HUES6 (cell line): Measurements from ENCODE around the gene OR10A3.

Experiments
- H3K27ac ChIP-seq: 2 replicates; pipeline ENCODE4 v1.7.0; 2013; ENCODE audit warnings: low read depth, mild to moderate bottlenecking, low read length, inconsistent platforms
- H3K27me3 ChIP-seq: 2 replicates; pipeline ENCODE4 v1.6.1; 2013; ENCODE audit warnings: low read length; ENCODE audit not compliant: control insufficient read depth, insufficient read depth
- H3K36me3 ChIP-seq: 2 replicates; pipeline ENCODE4 v1.6.1; 2013; ENCODE audit warnings: low read length; ENCODE audit not compliant: control insufficient read depth, insufficient read depth
- H3K4me1 ChIP-seq: 2 replicates; pipeline ENCODE4 v1.6.1; 2013; ENCODE audit warnings: low read length; ENCODE audit not compliant: control insufficient read depth, insufficient read depth
- H3K4me3 ChIP-seq: 2 replicates; pipeline ENCODE4 v1.5.1; 2013; ENCODE audit warnings: low read depth, low read length
- H3K9ac ChIP-seq: one replicate; pipeline ENCODE4 v1.6.1; 2013; ENCODE audit warnings: mild to moderate bottlenecking, low read length
- H3K9me3 ChIP-seq: 2 replicates; pipeline ENCODE4 v1.6.1; 2013; ENCODE audit warnings: low read depth, low read length; ENCODE audit not compliant: control insufficient read depth, insufficient read depth

Gene OR10A3

DNA sequence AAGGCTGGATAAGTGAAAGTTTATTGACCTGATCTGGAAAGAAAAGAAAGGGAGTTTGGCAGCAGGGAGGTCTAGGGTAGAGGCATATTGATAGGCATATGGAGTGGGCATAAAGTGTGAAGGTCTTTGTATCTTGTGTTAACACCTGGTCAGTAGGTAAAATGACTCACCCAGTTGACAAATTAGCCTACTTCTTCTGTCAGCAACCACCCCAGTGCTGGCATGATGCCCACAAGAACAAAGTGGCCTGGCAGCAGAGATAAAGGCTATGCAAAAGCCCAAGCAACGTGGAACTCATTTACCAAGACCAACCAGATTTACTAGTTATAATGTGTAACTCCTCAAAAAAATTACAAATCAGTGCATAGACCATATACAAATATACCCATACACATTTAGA lies 4.9 kb downstream of the OR10A3 start:
- Histone ChIP-seq H3K27ac (no peak overlapping the region), H3K9ac (no peak overlapping the region), H3K4me1 (no peaks in the 10 kb centered on the region; the same call in 1 of the 2 replicates), H3K4me3 (no peak overlapping the region), H3K36me3 (no peaks in the 10 kb centered on the region), H3K9me3 (no peaks in the 10 kb centered on the region), H3K27me3 (no peaks in the 10 kb centered on the region)

DNA sequence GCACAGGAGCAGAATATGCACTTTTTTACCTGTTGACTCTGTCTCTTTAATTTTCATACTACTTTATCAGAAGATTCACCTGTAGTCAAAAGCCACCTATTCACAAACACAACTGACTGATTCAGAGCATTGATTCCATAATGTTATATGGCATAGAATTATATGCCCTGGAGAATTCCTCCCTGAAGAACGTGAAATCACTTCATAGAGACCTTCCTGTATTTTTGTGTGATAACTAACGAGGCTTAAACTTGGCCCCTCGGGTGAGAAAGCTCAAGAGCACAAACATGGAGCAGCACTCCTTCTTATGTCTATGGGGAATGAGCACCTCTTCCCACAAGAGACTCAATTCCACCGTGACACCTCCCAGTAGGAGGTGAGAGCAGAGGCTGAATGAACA lies 10.3 kb downstream of the OR10A3 start, which contains the start of gene OR10A6:
TSS of gene OR10A6 (minus strand) at position 101 of the 400 bp plus-strand sequence. CDS start 2,606 bp downstream, outside the sequence.
- no peaks in the 10 kb centered on the region for H3K27me3 ChIP-seq
- no peaks in the 10 kb centered on the region for H3K4me1 ChIP-seq
- no peak within 1 kb of the TSS for H3K4me3 ChIP-seq
- no peaks in the 10 kb centered on the region for H3K9me3 ChIP-seq
- no peak within 1 kb of the TSS for H3K27ac ChIP-seq
- no peak within 1 kb of the TSS for H3K9ac ChIP-seq
- H3K36me3 ChIP-seq: no peaks in the 10 kb centered on the region

DNA sequence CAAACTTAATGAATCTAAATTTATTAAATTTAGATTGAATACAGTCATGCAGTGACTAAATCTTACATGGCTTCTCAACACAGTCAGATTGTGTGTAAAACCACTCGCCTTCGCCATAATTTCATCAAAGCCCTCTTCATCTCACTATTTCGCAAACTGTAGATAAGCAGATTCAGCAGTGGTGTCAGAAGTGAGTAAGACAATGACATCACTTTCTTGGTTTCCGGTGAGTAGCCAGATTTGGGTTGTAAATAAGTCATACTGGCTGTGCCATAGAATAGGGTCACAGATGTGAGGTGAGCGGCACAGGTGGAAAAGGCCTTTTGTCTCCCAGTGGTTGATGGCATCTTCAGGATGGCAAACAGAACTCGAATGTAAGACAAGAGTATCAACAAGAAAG lies 13.9 kb downstream of the OR10A3 start:
- Histone ChIP-seq H3K4me1 (no peaks in the 10 kb centered on the region), H3K9me3 (peaks cover 3% of the 10 kb centered on the region; the same call in 1 of the 2 replicates), H3K27me3 (no peaks in the 10 kb centered on the region), H3K9ac (no peak overlapping the region), H3K27ac (no peak overlapping the region), H3K4me3 (no peak overlapping the region), H3K36me3 (no peaks in the 10 kb centered on the region)

DNA sequence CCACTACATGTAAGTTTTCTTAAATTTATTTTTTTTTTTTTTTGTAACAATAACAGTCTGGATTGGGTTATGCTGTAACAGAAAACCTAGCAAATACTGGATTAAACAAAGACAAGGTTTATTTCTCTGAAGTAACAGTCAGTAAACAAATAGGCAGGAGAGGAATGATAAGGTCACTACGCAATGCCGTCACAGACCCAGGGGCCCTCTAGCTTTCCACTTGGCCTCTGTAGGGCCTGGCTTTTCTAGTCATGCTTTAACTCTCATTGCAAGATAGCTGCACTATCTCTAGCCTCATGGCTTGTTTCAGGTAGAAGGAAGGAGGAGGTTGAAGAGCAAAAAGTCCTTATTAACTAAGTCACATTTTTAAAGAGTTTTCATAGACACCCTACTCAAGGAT lies 17.0 kb downstream of the OR10A3 start:
- H3K4me1 ChIP-seq: no peaks in the 10 kb centered on the region
- no peak overlapping the region for H3K27ac ChIP-seq
- no peaks in the 10 kb centered on the region for H3K27me3 ChIP-seq
- no peak overlapping the region for H3K4me3 ChIP-seq
- no peaks in the 10 kb centered on the region for H3K36me3 ChIP-seq
- H3K9ac ChIP-seq: no peak overlapping the region
- H3K9me3 ChIP-seq: peaks cover 3% of the 10 kb centered on the region; the same call in 1 of the 2 replicates

DNA sequence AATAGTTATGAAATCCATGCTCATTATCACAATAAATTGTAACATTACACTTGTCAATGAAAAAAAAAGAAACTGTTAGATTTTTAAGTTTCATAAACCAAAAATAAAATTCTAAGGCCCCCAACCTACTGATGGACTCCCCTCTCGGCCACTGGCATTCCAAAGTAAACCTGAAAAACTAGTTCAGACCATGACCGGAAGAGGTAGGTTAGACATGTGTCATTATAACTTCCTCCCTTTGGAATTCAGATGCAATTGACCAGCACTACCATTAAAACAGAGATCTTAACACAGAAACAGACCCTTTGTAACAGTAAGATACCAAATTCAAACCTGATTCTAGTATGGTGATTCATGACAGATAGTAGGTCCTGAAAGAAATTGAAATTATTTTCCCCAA lies 23.4 kb downstream of the OR10A3 start:
- H3K36me3 ChIP-seq: peaks cover 7% of the 10 kb centered on the region; the same call in 1 of the 2 replicates
- peak overlapping the region; percentile 54; the same call in 1 of the 2 replicates for H3K4me3 ChIP-seq
- no peaks in the 10 kb centered on the region for H3K4me1 ChIP-seq
- peak overlapping the region; percentile 93 for H3K9ac ChIP-seq
- H3K27me3 ChIP-seq: no peaks in the 10 kb centered on the region
- H3K27ac ChIP-seq: peak overlapping the region; percentile 91; the same call in 1 of the 2 replicates
- H3K9me3 ChIP-seq: peaks cover 10% of the 10 kb centered on the region; the same call in 1 of the 2 replicates

DNA sequence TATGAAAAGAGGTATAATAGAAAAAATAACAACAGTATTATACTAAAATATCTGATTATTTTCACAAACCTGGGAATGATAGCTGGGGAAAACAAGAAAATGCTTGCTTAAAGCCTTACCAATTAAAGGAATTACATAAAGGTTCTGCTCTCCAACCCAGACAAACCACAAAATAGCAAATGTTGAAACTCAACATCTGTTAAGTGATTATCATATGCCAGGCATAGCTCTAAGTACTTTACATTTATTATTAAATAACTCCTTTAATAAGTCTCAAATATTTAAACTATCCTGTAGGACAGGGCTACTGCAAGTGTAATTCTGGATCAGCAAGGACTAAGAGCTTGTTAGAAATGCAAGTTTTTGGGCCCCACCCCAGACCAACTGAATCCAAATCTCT lies 30.5 kb downstream of the OR10A3 start:
- H3K36me3 ChIP-seq: peaks cover 12% of the 10 kb centered on the region; the same call in 1 of the 2 replicates
- H3K9me3 ChIP-seq: no peaks in the 10 kb centered on the region
- H3K9ac ChIP-seq: no peak overlapping the region
- H3K27ac ChIP-seq: peak overlapping the region; percentile 63; the same call in 1 of the 2 replicates
- H3K4me1 ChIP-seq: peaks cover 57% of the 10 kb centered on the region
- H3K4me3 ChIP-seq: no peak overlapping the region
- H3K27me3 ChIP-seq: no peaks in the 10 kb centered on the region

DNA sequence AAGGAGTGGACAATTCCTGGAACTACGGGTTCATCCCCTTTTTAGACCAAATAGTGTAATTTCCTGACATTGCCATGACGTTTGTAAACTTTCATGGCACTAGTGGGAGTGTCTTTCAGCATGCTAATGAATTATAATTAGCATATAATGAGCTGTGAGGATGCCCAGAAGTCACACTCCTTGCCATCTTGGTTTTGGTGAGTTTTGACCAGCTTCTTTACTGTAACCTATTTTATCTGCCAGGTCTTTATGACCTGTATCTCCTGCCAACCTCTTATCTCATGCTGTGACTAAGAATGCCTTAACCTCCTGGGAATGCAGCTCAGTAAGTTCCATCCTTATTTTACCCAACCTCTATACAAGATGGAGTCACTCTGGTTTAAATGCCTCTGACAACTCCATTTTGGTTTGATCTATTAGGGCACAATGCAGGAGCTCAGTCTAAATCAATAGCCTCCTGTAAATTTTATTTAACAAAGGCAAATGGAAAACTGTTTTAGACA lies 31.2 kb downstream of the OR10A3 start:
- peaks cover 63% of the 10 kb centered on the region for H3K4me1 ChIP-seq
- no peaks in the 10 kb centered on the region for H3K9me3 ChIP-seq
- H3K4me3 ChIP-seq: peak overlapping the region; percentile 4; the same call in 1 of the 2 replicates
- no peaks in the 10 kb centered on the region for H3K27me3 ChIP-seq
- H3K27ac ChIP-seq: peak overlapping the region; percentile 88; the same call in 1 of the 2 replicates
- peak overlapping the region; percentile 18 for H3K9ac ChIP-seq
- H3K36me3 ChIP-seq: peaks cover 12% of the 10 kb centered on the region; the same call in 1 of the 2 replicates

DNA sequence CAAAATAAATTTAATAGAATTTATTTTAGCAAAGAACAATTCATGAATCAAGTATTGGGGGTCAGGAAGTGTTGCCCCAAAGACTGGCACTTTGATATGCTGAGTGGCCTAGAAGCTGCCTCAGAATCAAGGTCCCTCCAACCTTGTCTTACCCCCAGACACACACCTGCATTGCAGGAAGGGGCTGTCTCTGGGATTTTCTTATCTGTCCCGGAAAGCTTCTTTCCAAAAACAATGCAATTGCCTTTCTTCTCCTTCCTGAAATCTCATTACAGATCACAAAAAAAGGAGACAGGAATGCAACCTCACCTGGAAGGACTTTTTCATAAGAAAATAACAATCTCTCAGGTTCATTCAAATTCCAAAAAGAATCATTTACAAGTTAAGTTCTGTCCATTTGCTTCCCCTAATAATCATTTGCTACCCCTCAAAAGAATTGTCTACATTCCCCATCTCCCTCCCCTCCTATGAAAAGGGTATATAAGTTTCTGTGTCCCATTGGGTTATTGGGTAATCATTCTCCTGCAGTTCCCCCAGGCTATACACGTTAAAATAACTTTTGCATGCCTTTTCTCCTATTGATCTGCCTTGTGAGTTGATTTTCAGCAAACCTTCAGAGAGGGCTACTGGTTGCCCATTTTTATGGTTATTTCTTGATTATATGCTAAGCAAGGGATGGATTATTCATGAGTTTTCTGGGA lies 31.8 kb downstream of the OR10A3 start:
- H3K4me1 ChIP-seq: peaks cover 65% of the 10 kb centered on the region
- H3K9me3 ChIP-seq: no peaks in the 10 kb centered on the region
- H3K27me3 ChIP-seq: no peaks in the 10 kb centered on the region
- peaks cover 13% of the 10 kb centered on the region; the same call in 1 of the 2 replicates for H3K36me3 ChIP-seq
- H3K9ac ChIP-seq: peak overlapping the region; percentile 18
- peak overlapping the region; percentile 4; the same call in 1 of the 2 replicates for H3K4me3 ChIP-seq
- peak overlapping the region; percentile 88; the same call in 1 of the 2 replicates for H3K27ac ChIP-seq

DNA sequence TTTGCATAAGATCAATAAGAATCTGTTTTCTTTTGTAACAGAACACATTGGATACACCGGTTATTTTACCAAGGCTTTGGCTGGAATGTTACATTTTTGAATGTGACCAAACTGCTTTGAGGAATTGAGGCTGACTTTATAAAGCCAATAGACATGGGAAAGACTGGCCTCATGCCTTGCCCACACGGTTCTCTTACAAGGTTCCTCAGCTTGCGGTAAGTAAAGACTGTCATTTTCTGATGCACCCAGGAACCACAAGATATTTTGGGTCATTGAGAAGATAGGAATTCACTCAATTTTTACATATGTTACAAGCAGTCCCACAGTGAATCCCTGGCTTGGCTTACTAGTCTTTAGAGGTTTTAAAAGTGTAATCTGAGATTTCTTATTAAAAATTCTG lies 34.4 kb downstream of the OR10A3 start:
- Histone ChIP-seq H3K4me3 (peak overlapping the region; percentile 51), H3K27me3 (no peaks in the 10 kb centered on the region), H3K36me3 (peaks cover 31% of the 10 kb centered on the region; the same call in 1 of the 2 replicates), H3K4me1 (peaks cover 73% of the 10 kb centered on the region), H3K9ac (peak overlapping the region; percentile 92), H3K9me3 (no peaks in the 10 kb centered on the region), H3K27ac (peak overlapping the region; percentile 88)

DNA sequence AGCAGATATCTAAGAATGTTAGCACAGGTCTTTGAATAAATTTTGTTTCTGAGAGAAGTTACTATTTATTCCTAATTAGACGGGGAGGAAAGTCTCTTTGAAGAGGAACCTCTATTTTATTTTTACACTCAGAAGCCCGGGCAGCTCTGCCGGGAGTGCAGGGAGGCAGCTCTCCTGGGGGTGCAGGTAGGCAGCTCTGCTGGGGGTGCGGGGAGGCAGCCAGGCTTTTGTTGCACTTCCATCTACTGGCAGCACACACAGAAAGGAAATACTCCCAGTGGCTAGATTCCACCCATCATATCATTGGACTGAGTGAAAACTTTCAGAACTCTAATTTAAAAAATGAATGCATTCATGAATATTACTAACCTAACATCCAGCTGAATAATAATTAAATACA lies 35.0 kb downstream of the OR10A3 start:
- peaks cover 32% of the 10 kb centered on the region; the same call in 1 of the 2 replicates for H3K36me3 ChIP-seq
- no peaks in the 10 kb centered on the region for H3K9me3 ChIP-seq
- H3K27me3 ChIP-seq: no peaks in the 10 kb centered on the region
- peak overlapping the region; percentile 92 for H3K9ac ChIP-seq
- peak overlapping the region; percentile 88 for H3K27ac ChIP-seq
- H3K4me3 ChIP-seq: peak overlapping the region; percentile 51
- H3K4me1 ChIP-seq: peaks cover 68% of the 10 kb centered on the region

DNA sequence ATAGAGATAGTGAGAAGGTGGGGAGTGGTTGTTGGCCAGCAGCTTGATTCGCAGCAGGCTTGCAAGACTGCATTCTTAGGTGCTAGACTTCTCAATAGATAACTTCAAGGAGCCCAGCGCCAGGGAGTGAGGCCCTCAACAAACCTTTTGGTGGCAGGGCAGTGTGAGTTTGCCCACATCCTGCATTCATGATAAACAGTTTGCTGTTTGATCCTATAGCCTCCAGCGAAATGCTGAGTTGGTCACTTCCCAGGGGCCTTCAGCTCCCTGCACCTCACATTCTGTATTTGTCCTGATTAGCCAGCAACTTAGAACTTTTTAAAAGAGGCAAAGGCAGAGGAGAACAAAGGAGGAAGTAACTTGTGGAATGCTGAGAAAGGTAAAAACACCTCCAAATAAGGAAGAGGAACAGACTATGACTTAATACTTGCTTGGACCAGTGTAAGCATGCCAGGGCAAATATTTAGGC lies 35.5 kb downstream of the OR10A3 start:
- Histone ChIP-seq H3K36me3 (peaks cover 36% of the 10 kb centered on the region), H3K27me3 (no peaks in the 10 kb centered on the region), H3K4me1 (peaks cover 63% of the 10 kb centered on the region), H3K27ac (peak overlapping the region; percentile 88), H3K9me3 (no peaks in the 10 kb centered on the region), H3K9ac (peak overlapping the region; percentile 92), H3K4me3 (peak overlapping the region; percentile 51)
